PC-9 (cell line): ENCODE measurements around the gene STK32B. TPM values are rescaled to one million over a fixed set of nuclear protein-coding genes. Genes with fewer than 3 reads are reported as not detected.
"Not testable (repeated sequence)": the region's sequence is repeated elsewhere in the genome, so short reads cannot be mapped to it uniquely, and the experiment has no call there.

Experiments used
- BruUV-seq: library from RNA; stranded (reverse); fragments of 400-500 nt; replicated peaks from 2 replicates; lab custom pipeline; 2021; lab: Mats Ljungman, UMichigan
- CTCF ChIA-PET: fragments of 300-600 bp; sonication (Branson Sonifier 250); formaldehyde crosslinking; loops from one replicate; lab custom pipeline; 2022; ENCODE audit warnings: antibody characterized with exemption; lab: Charles Lee
- POLR2A ChIA-PET: fragments of 300-600 bp; sonication (Branson Sonifier 250); formaldehyde crosslinking; loops from one replicate; lab custom pipeline; 2022; ENCODE audit warnings: antibody characterized with exemption; ENCODE audit not compliant: unreplicated experiment; lab: Charles Lee
- DNase-seq, 2 experiments: peaks; one replicate each; pipeline versions ENCODE4 v3.0.0 to v3.0.0-alpha.2; 2015 to 2022; ENCODE audit warnings: mixed read lengths in 1 of 2
- H2AFZ ChIP-seq: fragments of 200-600 bp; sonication (generic); 2 replicates; pipeline ENCODE4 v1.8.1; 2017; ENCODE audit warnings: antibody characterized with exemption
- H3F3A ChIP-seq: fragments of 200-600 bp; sonication (generic); 2 replicates; pipeline ENCODE4 v1.8.1; 2017; ENCODE audit warnings: antibody characterized with exemption, mild to moderate bottlenecking, low read depth; ENCODE audit not compliant: insufficient read depth
- H3K27ac ChIP-seq: fragments of 200-600 bp; sonication (generic); 2 replicates; pipeline ENCODE4 v1.6.1; 2016; ENCODE audit warnings: mixed run types
- H3K27me3 ChIP-seq: fragments of 200-600 bp; sonication (generic); 2 replicates; pipeline ENCODE4 v1.6.1; 2016; ENCODE audit warnings: low read depth, mixed run types; ENCODE audit not compliant: insufficient read depth
- H3K36me3 ChIP-seq: fragments of 200-600 bp; sonication (generic); 2 replicates; pipeline ENCODE4 v1.6.1; 2016; ENCODE audit warnings: low read depth, mixed run types
- H3K4me1 ChIP-seq: fragments of 200-600 bp; sonication (generic); replicated peaks from 2 replicates; pipeline ENCODE4 v1.6.1; 2016; ENCODE audit warnings: mixed run types; ENCODE audit not compliant: insufficient read depth
- H3K4me2 ChIP-seq: fragments of 200-600 bp; sonication (generic); 2 replicates; pipeline ENCODE4 v1.6.1; 2017; ENCODE audit warnings: mixed run types
- H3K4me3 ChIP-seq: fragments of 200-600 bp; sonication (generic); 2 replicates; pipeline ENCODE4 v1.6.1; 2016; ENCODE audit warnings: mixed run types
- H3K79me2 ChIP-seq: fragments of 200-600 bp; sonication (generic); 2 replicates; pipeline ENCODE4 v1.6.1; 2017; ENCODE audit warnings: low read depth, mixed run types
- H3K9me2 ChIP-seq: fragments of 200-600 bp; sonication (generic); 2 replicates; pipeline ENCODE4 v1.8.1; 2017; ENCODE audit warnings: mild to moderate bottlenecking; ENCODE audit not compliant: insufficient read depth
- H3K9me3 ChIP-seq: fragments of 200-600 bp; sonication (generic); 2 replicates; pipeline ENCODE4 v1.8.1; 2016; ENCODE audit warnings: low read depth; ENCODE audit not compliant: insufficient read depth
- H4K20me1 ChIP-seq: fragments of 200-600 bp; sonication (generic); 2 replicates; pipeline ENCODE4 v1.8.1; 2017; ENCODE audit not compliant: insufficient read depth
- CTCF ChIP-seq: fragments of 200-600 bp; sonication (generic); conservative IDR thresholded peaks from 2 replicates; pipeline ENCODE4 v1.6.1; 2017; ENCODE audit warnings: mixed run types, antibody characterized with exemption, mild to moderate bottlenecking, moderate library complexity
- EZH2 ChIP-seq: fragments of 200-600 bp; sonication (generic); IDR thresholded peaks from 2 replicates; pipeline ENCODE4 v1.8.0; 2017; ENCODE audit warnings: antibody characterized with exemption, low read depth
- intact Hi-C: fragments of 100-400 bp; cut with micrococcal nuclease; formaldehyde crosslinking; loops from one replicate; pipeline ENCODE4 v1.10.0; 2022; ENCODE audit not compliant: unreplicated experiment
- total RNA-seq: library from RNA; stranded (reverse); gene quantifications from 2 replicates; pipeline ENCODE4 v1.2.3, GENCODE V29; 2021

Gene STK32B
- total RNA-seq, 1 experiment from 2014 or later, result not detected

GRCh38 chr4:5435201-5435600 is 383.9 kb downstream of the STK32B start:
- no TSS peak for BruUV-seq
- H3K27me3 ChIP-seq, result peaks cover 22% of the 10 kb centered on the region
- ChIA-PET POLR2A (no interaction called here), CTCF (no interaction called here)
- no peak overlapping the region for H3K4me2 ChIP-seq
- H3K9me3 ChIP-seq, result no peaks in the 10 kb centered on the region
- no peaks in the 10 kb centered on the region for H3K4me1 ChIP-seq
- H3K36me3 ChIP-seq, result no peaks in the 10 kb centered on the region
- no peaks in the 10 kb centered on the region for H4K20me1 ChIP-seq
- no peak overlapping the region for H3K4me3 ChIP-seq
- H3K9me2 ChIP-seq, result no peaks in the 10 kb centered on the region
- TF ChIP-seq EZH2, result no peak
- TF ChIP-seq CTCF, result no peak
- H3K79me2 ChIP-seq, result no peaks in the 10 kb centered on the region
- intact Hi-C loops, result no loop called here
- H3K27ac ChIP-seq, result no peak overlapping the region
- no peak for DNase-seq
- no peaks in the 10 kb centered on the region for H3F3A ChIP-seq
- H2AFZ ChIP-seq, result no peak overlapping the region

- Histone ChIP-seq H3K27me3 (peaks cover 22% of the 10 kb centered on the region), H3K4me2 (no peak overlapping the region), H3K36me3 (no peaks in the 10 kb centered on the region), H3K79me2 (no peaks in the 10 kb centered on the region), H2AFZ (no peak overlapping the region), H3K4me3 (no peak overlapping the region), H3K27ac (no peak overlapping the region), H3K4me1 (no peaks in the 10 kb centered on the region), H3K9me3 (no peaks in the 10 kb centered on the region), H3K9me2 (no peaks in the 10 kb centered on the region), H3F3A (no peaks in the 10 kb centered on the region), H4K20me1 (no peaks in the 10 kb centered on the region)
- intact Hi-C loops, result no loop called here
- ChIA-PET CTCF (no interaction called here), POLR2A (no interaction called here)
- no peak for DNase-seq
- TF ChIP-seq EZH2, result no peak
- no peak for TF ChIP-seq CTCF
- BruUV-seq, result no TSS peak
Measured at GRCh38 chr4:5435823-5436222, 384.5 kb downstream of the STK32B start.

GRCh38 chr4:5443976-5444802 is 392.9 kb downstream of the STK32B start:
- H3K4me1 ChIP-seq, H3K27me3 ChIP-seq, CTCF ChIA-PET, H2AFZ ChIP-seq, H3K4me3 ChIP-seq, H3K79me2 ChIP-seq, H3K4me2 ChIP-seq, H3K36me3 ChIP-seq, DNase-seq, H3F3A ChIP-seq, POLR2A ChIA-PET, H4K20me1 ChIP-seq, BruUV-seq, H3K9me3 ChIP-seq, H3K27ac ChIP-seq, intact Hi-C loops, H3K9me2 ChIP-seq: not testable (repeated sequence)
